Fibroblast of the aortic adventitia (primary cell): ENCODE measurements around the gene LRBA. TPM values are rescaled to one million over a fixed set of nuclear protein-coding genes. Genes with fewer than 3 reads are reported as not detected.
A peak's percentile ranks its signal among the peaks of the same experiment; 100 is the strongest.

Source experiments
- DNase-seq: peaks from one replicate; pipeline ENCODE4 v3.0.0-alpha.2; 2010; ENCODE audit warnings: low read depth
- H3K4me3 ChIP-seq: 2 replicates; pipeline ENCODE4 v1.5.1; 2011; ENCODE audit warnings: low read depth, mild to moderate bottlenecking, control low read depth, low read length, moderate library complexity
- CTCF ChIP-seq: IDR thresholded peaks from 2 replicates; pipeline ENCODE4 v1.5.1; 2011; ENCODE audit warnings: mild to moderate bottlenecking, low read length, control low read depth, inconsistent platforms; ENCODE audit not compliant: insufficient read depth
- total RNA-seq: library from RNA; depleted of rRNA; stranded (reverse); fragments of >200 nt; gene quantifications from 2 replicates; pipeline ENCODE4 v1.2.3, GENCODE V29; 2012; ENCODE audit warnings: low replicate concordance

LRBA gene
- total RNA-seq, 1 donor: 45.8 TPM

GRCh38 chr4:150580306-150580705, 434.8 kb downstream of the LRBA start:
- H3K4me3 ChIP-seq: no peak overlapping the region
- no peak for TF ChIP-seq CTCF
- DNase-seq: no peak

GRCh38 chr4:150579551-150580234, 435.4 kb downstream of the LRBA start:
- DNase-seq: no peak
- peak overlapping the region; percentile 26 for H3K4me3 ChIP-seq
- no peak for TF ChIP-seq CTCF

GRCh38 chr4:150578745-150579501, 436.2 kb downstream of the LRBA start:
- no peak for TF ChIP-seq CTCF
- no peak for DNase-seq
- no peak overlapping the region for H3K4me3 ChIP-seq

GRCh38 chr4:150577796-150578195, 437.3 kb downstream of the LRBA start:
- no peak for DNase-seq
- TF ChIP-seq CTCF: no peak
- no peak overlapping the region for H3K4me3 ChIP-seq

GRCh38 chr4:150574678-150575077, 440.4 kb downstream of the LRBA start:
- no peak for TF ChIP-seq CTCF
- DNase-seq: no peak
- no peak overlapping the region for H3K4me3 ChIP-seq

GRCh38 chr4:150573534-150573933, 441.6 kb downstream of the LRBA start:
- DNase-seq: peak; percentile 59
- no peak for TF ChIP-seq CTCF
- no peak overlapping the region for H3K4me3 ChIP-seq
